Germinal center (tissue), 1 donor: ENCODE measurements around the gene METTL15.
"Not testable (repeated sequence)": the region's sequence is repeated elsewhere in the genome, so short reads cannot be mapped to it uniquely, and the experiment has no call there.

Experiments used
- DNase-seq: peaks from one replicate; pipeline ENCODE4 v3.0.0; 2012; ENCODE audit warnings: mixed read lengths, low spot score

Gene METTL15

DNA sequence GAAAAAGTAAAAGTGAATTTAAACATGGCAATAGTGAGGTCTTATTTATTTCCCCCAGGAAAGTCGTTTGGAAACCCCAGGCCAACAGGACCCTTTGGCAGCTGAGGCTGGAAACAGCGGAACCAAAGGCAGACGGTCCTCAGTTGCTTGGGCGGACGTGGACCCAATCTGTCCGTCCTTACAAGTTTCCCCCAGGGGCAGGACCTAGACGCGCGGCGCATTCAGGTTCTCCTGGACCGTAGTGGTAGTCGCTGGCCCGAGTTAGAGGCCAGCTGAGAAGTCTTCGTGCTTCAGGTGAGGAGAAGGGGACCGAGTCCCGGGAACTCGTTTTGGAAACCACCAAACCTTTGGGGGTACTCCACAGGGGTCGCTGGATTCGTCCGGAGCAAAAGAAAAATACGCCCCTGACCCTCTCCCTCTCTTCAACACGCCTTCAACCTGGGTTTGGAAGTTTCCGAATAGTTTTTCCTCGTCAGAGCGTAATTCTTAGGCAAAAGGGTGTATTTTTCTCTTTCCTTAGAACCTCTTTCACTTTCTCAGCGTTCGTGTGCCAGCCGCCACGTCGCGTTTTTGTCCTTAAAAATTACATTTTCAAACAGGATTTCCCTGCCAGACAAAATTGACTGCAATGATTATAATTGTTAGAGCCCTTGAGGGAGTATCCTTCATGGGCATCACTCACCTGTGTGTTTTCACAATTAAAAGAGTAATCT, 2.1 kb downstream of the METTL15 start:
- DNase-seq: peak; percentile 36

DNA sequence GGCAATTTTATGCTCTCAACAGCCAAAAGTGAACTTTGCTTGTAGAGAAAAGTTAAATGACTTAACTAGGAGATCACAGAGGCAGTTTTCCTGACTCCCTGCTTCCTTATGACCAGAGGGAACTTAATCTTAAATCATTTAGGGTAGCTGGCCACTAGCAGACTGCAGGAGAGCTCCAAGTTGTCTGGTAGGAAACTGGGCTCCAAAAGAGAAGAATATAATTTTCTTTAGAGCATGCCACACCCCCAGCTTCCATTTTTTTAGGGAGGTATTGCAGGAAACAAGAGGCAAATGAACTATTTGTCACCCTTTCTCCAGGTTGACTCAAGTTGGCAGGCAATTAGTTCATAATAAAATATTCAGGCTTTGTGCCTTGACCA, 2.6 kb downstream of the METTL15 start:
- DNase-seq: no peak

DNA sequence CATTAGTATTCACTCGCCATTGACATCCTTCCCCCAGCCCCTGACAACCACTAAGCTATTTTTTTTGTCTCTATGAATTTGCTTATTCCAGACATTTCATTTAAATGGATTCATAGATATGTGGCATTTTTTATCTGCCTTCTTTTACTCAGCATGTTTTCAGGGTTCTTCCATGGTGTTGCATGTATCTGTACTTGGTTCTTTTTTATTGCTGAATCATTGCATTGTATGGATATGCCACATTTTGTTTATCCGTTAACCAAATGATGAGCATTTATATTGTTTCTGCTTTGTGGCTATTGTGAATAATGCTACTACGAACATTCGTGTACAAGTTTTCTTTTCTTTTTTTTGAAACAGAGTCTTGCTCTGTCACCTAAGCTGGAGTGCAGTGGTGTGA, 5.9 kb downstream of the METTL15 start:
- no peak for DNase-seq

DNA sequence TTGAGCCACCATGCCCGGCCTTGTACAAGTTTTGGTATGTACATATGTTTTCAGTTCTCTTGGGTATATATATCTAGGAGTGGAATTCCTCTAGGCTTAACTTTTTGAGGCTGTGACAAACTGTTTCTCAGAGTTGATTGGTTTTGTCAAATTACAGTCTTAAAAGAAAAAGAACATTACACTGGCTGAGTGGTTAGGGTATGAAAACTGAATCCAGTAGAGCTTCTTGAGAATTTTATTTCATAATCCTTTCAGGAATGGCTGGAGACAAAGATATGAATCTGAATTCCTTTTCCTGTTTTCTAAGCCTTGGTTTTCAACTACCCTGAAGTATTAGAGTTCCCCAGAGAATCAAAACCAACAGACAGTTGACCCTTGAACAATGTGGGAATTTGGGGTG, 6.5 kb downstream of the METTL15 start:
- DNase-seq: no peak

DNA sequence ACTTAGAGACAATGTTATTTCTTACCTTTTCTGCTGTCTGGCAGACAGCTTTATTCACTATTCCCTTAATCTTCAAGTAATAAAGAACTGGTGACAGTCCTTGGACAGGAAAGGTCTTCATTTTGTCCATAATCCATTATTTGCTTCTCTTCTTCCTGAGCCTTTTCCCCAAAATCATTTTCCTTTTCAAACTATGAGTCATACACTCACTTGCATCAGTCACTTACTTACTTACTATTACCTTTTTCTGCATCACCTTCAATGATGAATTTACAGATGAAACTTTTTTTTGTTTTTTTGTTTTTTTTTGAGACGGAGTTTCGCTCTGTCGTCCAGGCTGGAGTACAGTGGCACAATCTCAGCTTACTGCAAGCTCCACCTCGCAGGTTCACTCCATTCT, 9.5 kb downstream of the METTL15 start:
- DNase-seq: no peak

DNA sequence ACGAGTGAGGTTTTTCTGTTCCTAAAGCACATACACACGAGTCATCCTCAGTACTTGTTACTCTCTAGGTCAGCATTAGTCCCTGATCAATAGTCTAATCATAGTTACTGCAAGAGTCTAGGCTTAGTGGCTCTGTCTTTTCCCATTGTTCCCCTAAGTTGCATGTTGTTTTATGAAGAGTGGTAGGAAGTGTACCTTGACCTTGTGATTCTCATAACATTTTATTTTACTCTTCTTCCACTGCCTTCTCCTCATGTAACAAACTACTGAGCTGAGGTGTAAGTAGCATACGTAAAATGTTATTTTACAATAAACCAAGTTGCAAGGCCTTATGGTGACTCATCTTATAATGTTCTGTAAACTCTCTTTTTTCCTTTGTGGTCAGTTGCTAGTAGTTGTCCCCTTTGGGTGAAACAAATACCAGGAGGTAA, 15.0 kb downstream of the METTL15 start:
- DNase-seq: no peak

DNA sequence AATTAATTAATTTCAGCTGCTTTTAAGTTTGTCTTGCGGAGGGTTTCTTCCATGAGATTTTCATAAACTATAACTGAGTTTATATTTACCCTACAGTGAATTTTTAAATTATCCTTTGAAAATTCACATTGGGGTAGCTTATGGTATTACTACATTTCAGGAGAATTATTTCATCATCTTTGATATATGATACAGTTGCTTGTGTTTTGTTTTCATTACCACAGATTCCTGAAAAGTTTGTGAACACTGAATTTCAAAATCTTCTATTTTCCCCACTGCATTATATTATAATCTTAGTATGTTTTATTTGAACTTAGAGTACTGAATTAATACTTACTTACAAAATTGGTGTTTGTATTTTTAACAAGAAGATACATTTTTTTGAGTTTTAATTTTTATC, 24.4 kb downstream of the METTL15 start:
- no peak for DNase-seq

DNA sequence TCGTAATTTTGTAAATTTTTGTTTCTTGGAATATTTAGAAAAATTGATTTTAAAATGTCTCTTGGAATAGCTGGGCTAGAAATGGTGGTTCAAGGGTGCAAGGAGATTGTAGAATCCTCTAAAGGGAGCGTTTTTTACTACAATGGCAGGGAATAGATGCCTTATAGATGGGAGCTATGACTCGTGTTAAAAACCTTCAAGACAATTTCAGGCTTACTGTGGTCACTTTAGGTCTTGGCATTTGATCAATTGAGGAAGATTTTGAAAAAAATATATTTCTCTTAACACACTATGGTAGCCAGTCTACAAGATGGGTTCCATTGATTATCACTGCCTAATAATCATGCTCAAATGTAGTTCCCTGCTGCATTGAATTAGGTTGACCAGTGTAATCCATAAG, 25.0 kb downstream of the METTL15 start:
- DNase-seq: no peak

DNA sequence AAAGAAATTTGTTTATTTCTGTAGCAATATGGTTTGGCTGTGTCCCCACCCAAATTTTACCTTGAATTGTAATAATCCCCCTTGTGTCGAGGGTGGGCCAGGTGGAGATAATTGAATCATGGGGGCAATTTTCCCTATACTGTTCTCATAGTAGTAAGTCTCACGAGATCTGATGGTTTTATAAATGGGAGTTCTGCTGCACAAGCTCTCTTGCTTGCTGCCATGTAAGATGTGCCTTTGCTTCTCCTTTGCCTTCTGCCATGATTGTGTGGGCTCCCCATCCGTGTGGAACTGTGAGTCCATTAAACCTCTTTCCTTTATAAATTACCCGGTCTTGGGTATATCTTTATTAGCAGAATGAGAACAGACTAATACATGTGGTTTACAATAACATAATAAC, 28.0 kb downstream of the METTL15 start:
- DNase-seq: not testable (repeated sequence)

DNA sequence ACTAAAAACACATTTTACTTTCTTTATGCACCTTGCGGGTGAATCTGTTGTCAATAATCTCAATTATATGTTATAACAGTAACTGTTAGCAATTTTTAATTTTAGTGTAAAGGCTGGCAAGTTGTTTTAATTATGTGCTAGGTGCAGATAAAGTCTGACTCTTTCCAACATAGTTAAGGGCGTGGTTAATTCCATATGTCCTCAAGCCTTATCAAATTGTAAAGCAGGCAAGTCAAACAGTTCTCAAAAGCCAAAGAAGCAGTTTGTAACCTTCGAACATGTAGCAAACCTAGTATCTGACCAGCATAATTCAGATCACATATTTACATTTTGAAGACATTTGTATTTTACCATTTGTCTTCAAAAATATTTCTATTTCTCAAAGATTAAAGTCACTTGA, 29.2 kb downstream of the METTL15 start:
- no peak for DNase-seq

DNA sequence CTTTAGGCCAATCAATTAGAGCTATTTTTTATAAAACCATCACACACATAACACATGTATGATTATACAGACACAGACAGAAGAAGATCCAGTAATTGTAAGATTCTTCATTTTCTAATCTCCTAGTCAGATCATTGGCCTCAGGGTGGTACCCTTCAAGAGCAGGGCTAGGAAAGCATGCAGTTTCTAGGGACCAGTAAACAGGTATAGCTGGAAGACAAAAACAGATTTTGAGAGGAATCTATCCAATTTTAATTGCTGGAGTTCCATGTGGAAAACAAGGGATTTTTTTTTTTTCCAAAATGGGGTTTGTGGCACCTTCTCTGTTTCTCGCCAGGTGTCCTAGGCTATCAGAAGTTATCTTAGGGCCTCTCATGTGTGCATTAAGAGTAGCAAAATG, 29.6 kb downstream of the METTL15 start:
- DNase-seq: no peak

DNA sequence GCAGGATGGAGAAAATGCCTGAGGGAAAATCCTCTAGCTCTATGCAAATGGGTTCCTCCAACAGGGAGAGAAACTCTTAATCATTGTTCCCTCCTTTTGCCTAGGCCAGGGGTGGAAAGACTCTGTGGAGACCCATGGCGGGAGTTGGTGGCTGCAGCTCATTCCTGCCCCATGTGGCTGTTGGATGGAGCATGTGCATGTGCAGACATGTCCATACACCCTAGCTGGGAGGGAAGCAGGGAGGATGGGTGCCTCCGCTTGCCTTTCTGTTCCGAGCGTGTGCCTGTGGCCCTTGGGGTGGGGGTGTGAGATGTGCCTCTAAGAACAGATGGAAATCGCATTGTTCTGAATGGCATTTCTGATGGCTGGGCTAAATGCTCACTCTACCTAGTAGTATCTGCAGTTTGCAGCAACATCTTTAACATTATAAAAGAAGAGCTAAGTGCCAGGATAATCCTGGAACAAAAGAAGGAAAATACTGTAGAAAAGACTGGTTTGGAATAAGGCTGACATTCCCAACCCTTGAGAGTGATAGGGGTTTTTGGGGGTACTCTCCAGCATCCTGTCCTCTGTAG, 31.7 kb downstream of the METTL15 start:
- no peak for DNase-seq

DNA sequence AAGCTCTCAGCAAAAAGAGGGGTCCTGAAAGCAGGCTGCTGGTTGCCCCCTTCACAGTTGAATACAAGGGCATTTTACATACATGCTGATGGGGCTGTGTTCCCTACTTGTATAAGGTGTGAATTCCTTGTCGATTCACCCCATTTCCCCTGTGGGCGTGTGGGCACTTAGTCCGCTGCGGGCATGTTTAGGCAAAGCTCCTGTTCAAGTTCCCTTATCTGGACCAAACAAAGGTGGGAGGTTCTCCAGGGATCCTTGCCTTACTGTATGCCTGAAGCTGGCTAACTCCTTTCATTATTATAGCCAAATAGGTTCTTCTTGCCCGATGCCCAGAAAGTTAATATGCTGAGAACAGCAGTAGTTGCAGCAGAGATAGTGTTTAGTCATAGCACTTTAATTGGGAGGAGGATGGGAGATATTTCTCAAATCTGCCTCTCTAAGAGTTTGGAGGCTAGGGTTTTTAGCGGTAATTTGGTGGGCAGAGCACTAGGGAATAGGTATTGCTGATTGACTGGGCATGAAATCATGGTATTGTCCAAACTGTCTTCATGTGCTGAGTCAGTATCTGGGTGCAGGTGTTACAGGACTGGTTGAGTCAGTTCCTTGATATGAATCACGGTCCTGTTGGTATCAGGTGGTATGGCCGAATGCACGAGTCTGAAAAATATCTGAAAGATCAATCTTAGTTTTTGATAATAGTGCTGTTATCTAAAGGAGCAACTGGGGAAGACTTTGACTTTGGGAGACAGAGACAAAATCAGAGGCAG, 32.7 kb downstream of the METTL15 start:
- DNase-seq: no peak

DNA sequence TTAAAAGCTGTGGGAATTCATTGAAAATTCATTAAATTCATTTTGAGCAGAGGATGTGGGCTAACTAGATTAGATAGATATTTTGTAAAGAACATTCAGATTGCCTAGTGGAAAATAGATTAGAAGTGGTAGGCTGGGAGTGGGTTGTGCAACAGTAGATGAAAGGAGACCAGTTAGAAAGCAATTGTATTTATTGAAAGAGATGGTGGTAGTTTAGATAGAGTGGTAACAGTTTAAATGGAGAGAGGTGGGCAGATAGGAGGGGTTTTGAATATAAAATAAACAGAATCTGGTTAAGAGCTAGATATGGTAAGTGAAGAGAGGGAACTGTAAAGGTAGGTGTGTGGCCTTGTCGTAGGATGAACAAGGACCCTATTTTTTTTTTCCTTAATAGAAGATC, 34.5 kb downstream of the METTL15 start:
- no peak for DNase-seq

DNA sequence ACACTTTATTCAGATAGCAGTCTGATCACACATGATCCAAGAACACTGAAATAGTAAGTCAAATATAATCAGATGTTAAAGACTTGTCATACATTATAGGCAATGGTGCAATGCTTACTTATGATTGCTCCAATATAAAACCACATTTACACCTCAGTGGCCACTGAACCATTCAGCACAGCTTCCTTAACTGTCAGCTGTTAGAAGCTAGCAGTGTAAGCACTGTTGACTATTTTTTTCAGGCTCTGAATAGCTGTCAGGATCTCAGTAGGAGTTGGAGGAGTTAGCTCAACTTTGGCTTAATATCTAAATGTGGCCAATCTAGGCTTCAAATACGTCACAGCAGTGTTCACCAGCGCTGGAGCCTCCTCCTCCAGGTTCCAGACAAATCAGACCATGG, 36.6 kb downstream of the METTL15 start:
- no peak for DNase-seq

DNA sequence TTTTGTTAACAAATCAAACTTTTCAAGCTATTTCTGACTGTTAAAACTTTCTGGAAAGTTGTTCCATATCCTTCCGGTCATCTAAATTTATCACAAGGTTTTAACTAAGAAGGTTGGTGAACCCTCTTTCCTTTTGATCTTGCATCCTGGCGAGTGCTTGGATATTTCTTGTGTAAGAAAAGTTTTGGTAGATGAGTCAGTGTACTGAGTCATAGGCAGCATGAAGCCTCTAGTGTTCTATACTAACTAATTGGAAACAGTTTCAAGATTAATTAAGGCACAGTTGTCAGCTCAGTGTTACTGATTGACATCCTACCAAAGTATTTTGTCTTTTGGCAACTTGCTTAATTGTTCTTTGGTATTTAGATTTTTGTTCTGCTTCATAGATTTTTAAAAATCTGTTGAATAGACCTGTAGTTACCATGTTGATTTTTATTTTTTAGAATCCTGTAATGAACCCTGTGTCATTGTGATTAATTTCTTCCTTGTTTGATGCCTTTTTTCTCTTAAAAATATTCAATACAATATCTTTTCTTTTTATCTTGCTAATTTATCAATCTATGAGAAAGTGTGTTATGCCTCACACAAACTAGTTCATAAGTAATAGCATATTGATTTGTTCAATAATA, 38.0 kb downstream of the METTL15 start:
- DNase-seq: no peak

DNA sequence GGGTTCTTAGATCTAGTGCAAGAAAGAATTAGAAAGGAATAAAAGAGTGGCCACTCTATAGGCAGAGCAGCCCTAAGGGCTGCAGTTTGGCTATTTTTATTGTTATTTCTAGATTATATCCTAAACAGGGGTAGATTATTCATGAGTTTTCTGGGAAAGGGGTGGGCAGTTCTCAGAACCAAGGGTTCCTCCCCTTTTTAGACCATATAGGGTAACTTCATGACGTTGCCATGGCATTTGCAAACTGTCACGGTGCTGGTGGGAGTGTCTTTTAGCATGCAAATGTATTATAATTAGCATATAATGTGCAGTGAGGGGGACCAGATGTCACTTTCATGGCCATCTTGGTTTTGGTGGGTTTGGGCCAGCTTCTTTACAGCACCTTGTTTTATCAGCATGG, 44.6 kb downstream of the METTL15 start:
- DNase-seq: no peak

DNA sequence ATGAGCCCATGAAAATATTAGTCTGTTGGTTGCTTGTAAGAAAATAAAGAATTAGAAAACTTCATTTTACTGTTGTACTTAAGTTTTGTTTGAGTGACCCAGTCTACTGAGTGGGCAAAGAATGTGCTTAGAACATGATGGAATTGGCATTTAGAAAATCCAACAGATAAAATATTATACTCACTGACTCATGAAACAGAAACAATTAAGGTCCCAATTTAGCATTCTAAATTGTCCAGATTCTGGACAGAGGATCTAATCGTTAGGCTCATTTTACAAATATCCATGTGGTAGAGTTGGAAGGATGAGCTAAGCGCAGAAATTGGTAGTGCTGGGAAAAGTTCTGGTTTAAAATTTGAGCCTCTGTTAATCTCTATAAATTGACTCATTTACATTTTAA, 45.4 kb downstream of the METTL15 start:
- no peak for DNase-seq

DNA sequence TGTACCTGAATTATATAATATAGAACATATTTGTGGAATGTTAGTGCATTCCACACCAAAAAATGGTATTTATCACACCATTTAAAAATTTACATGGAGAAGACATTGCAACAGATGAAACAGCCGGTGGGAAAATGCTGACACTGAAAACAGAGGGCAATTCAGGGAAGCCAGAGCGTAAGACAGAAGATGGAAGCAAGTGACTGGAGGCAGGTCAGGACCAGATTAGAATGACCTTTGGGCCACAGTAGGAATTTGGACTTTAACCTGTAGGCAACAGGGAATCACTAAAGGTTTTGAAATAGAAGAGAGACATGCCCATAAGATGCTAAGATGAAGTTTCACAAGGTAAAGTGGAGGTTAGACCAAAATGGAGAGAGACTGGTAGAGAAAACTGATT, 60.5 kb downstream of the METTL15 start:
- no peak for DNase-seq

DNA sequence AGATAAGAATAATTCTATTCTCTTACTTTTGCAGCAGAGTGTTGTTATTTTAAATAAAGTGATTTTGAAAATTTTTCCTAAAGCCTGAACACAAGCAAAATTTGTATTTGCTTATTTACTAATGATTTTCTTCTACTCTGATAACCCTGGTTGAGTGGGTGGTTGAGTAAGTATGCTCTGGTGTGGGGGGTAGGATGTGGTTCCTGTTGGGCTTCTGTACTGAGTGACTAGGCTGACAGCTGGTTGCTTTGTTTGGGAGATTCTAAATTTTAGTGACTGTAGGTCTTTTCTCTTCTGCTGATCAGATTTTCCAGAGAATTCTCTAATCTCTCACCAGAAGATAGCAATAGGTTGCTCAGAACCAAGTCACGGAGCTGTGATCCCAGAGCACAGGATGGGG, 61.6 kb downstream of the METTL15 start:
- DNase-seq: no peak

DNA sequence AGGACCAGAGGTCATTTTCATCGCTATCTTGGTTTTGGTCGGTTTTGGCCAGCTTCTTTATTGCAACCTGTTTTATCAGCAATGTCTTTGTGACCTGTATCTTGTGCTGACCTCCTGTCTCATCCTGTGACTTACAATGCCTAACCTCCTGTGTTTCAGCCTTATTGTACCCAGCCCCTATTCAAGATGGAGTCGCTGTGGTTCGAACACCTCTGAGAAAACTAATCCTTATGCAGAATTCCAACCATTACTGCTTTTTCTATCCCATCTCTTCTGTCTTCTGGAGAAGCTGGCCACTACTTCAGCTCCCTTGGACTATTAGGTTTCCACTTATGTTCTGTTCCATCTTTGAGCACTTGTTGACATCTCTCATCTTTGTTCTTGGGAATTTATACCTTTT, 62.6 kb downstream of the METTL15 start:
- DNase-seq: no peak

DNA sequence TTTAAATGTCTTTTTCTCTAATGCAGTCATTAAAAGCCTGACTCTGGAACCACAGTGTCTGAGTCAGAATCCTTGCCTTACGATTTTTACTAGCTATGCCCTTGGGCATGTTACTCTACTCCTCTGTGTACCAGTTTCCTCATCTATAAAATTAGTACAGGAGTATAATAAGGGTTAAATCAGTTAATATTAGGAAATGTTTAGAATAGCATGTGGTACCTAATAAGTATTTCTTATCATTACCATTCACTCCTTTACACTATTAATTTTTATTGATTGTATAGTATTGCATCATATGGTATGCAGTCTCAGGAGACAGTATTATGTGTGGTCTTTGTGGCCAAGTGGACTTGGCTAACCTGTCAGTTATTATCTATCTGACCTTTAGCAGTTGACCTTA, 68.2 kb downstream of the METTL15 start:
- DNase-seq: no peak

DNA sequence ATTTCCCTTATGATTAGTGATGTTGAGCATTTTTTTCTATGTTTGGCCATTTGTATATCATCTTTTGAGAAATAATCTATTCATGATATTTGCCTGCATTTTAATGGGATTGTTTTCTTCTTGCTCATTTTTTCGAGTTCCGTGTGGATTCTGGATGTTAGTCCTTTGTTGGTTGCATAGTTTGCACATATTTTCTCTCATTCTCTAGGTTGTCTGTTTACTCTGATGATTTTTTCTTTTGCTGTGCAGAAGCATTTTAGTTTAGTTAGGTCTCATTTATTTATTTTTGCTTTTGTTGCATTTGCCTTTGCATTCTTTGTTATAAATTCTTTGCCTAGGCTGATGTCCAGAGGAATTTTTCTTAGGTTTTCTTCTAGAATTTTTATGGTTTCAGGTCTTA, 87.3 kb downstream of the METTL15 start:
- DNase-seq: no peak
